Neural cell (in vitro differentiated cells): ENCODE results near the gene GRIP1. TPM values are rescaled to one million over a fixed set of nuclear protein-coding genes. Genes with fewer than 3 reads are reported as not detected.

Source experiments
- H2AFZ ChIP-seq: fragments of 200-600, 300-800 bp; sonication (generic), shearing (Covaris generic); 2 replicates; pipeline ENCODE4 v1.6.0; 2014; ENCODE audit warnings: low read depth, mild to moderate bottlenecking, antibody characterized with exemption, low read length, moderate library complexity
- H3F3A ChIP-seq: fragments of 200-600 bp; shearing (Covaris generic); 2 replicates; pipeline ENCODE4 v1.6.1; 2016; ENCODE audit warnings: mild to moderate bottlenecking, moderate library complexity, mixed read lengths, antibody characterized with exemption, low read length; ENCODE audit not compliant: insufficient read depth, poor library complexity, severe bottlenecking
- H3K27ac ChIP-seq: fragments of 200-600, 300-800 bp; sonication (generic), shearing (Covaris generic); 2 replicates; pipeline ENCODE4 v1.5.1; 2014; ENCODE audit warnings: mild to moderate bottlenecking, low read length, moderate library complexity
- H3K27me3 ChIP-seq: fragments of 300-800, 200-600 bp; sonication (generic), shearing (Covaris generic); 2 replicates; pipeline ENCODE4 v1.6.0; 2014; ENCODE audit warnings: mild to moderate bottlenecking, low read depth, low read length, moderate library complexity; ENCODE audit not compliant: insufficient read depth
- H3K36me3 ChIP-seq: fragments of 300-800, 200-600 bp; sonication (generic), shearing (Covaris generic); 2 replicates; pipeline ENCODE4 v1.5.1; 2014; ENCODE audit warnings: mild to moderate bottlenecking, antibody characterized with exemption, low read length, moderate library complexity; ENCODE audit not compliant: insufficient read depth
- H3K4me2 ChIP-seq: fragments of 300-800, 200-600 bp; sonication (generic), shearing (Covaris generic); 2 replicates; pipeline ENCODE4 v1.6.0; 2014; ENCODE audit warnings: mild to moderate bottlenecking, low read length
- H3K4me3 ChIP-seq: fragments of 300-800, 200-600 bp; sonication (generic), shearing (Covaris generic); 2 replicates; pipeline ENCODE4 v1.5.1; 2014; ENCODE audit warnings: mild to moderate bottlenecking, low read length, moderate library complexity
- H3K79me2 ChIP-seq: fragments of 200-600 bp; shearing (Covaris generic); replicated peaks from 2 replicates; pipeline ENCODE4 v1.6.0; 2014; ENCODE audit warnings: mild to moderate bottlenecking, low read length, moderate library complexity; ENCODE audit not compliant: insufficient read depth
- H3K9ac ChIP-seq: fragments of 300-800, 200-600 bp; sonication (generic), shearing (Covaris generic); 2 replicates; pipeline ENCODE4 v1.6.1; 2016; ENCODE audit warnings: mild to moderate bottlenecking, low read length, mixed read lengths
- H3K9me2 ChIP-seq: fragments of 200-600 bp; shearing (Covaris generic); 2 replicates; pipeline ENCODE4 v1.6.1; 2016; ENCODE audit warnings: mild to moderate bottlenecking, low read length, mixed read lengths; ENCODE audit not compliant: insufficient read depth
- H3K9me3 ChIP-seq: fragments of 200-600, 300-800 bp; sonication (generic), shearing (Covaris generic); 2 replicates; pipeline ENCODE4 v1.6.1; 2016; ENCODE audit warnings: mild to moderate bottlenecking, mixed run types, low read length, moderate library complexity, mixed read lengths
- H4K20me1 ChIP-seq: fragments of 200-600 bp; shearing (Covaris generic); 2 replicates; pipeline ENCODE4 v1.6.1; 2016; ENCODE audit warnings: mild to moderate bottlenecking, mixed run types; ENCODE audit not compliant: insufficient read depth
- EP300 ChIP-seq: fragments of 450-650 bp; conservative IDR thresholded peaks from 2 replicates; pipeline ENCODE4 v1.6.1; 2014; ENCODE audit warnings: antibody characterized with exemption, mild to moderate bottlenecking, moderate library complexity; ENCODE audit not compliant: poor library complexity, severe bottlenecking
- EZH2 ChIP-seq: fragments of 200-600, 300-800 bp; shearing (Covaris generic), sonication (generic); IDR thresholded peaks from 2 replicates; pipeline ENCODE4 v1.6.1; 2014; ENCODE audit warnings: antibody characterized with exemption, low read length, borderline replicate concordance, mild to moderate bottlenecking; ENCODE audit not compliant: insufficient read depth, poor library complexity, severe bottlenecking
- MXI1 ChIP-seq: fragments of 450-650 bp; conservative IDR thresholded peaks from 2 replicates; pipeline ENCODE4 v1.6.1; 2014; ENCODE audit warnings: antibody characterized with exemption, mild to moderate bottlenecking; ENCODE audit not compliant: poor library complexity, severe bottlenecking
- POLR2AphosphoS5 ChIP-seq: IDR thresholded peaks from 2 replicates; pipeline ENCODE4 v1.6.1; 2012
- RAD21 ChIP-seq: fragments of 450-650 bp; conservative IDR thresholded peaks from 2 replicates; pipeline ENCODE4 v1.6.1; 2014; ENCODE audit warnings: antibody characterized with exemption, mild to moderate bottlenecking, moderate library complexity
- REST ChIP-seq: IDR thresholded peaks from 2 replicates; pipeline ENCODE4 v1.6.1; 2012; ENCODE audit warnings: borderline replicate concordance
- SMC3 ChIP-seq: fragments of 450-650 bp; conservative IDR thresholded peaks from 2 replicates; pipeline ENCODE4 v1.6.1; 2014; ENCODE audit warnings: antibody characterized with exemption, mild to moderate bottlenecking, moderate library complexity; ENCODE audit not compliant: poor library complexity
- TAF1 ChIP-seq: IDR thresholded peaks from 2 replicates; pipeline ENCODE4 v1.6.1; 2012; ENCODE audit warnings: low read depth
- polyA plus RNA-seq: library from polyadenylated mRNA; depleted of rRNA; stranded (reverse); fragments of >200 nt; gene quantifications from 2 replicates; pipeline ENCODE4 v1.2.3, GENCODE V29; 2014
- TF ChIP-seq, protein P1 (sequence below): fragments of 450-650 bp; IDR thresholded peaks from 2 replicates; pipeline ENCODE4 v1.5.1; 2014; ENCODE audit warnings: antibody characterized with exemption, mild to moderate bottlenecking, moderate library complexity; ENCODE audit not compliant: poor library complexity, severe bottlenecking

GRIP1 gene
- polyA plus RNA-seq, 1 donor from 2014 or later, result 41.1 TPM

GRCh38 chr12:66495709-66496108, 183.2 kb downstream of the GRIP1 start:
- H3K9me3 ChIP-seq, result no peaks in the 10 kb centered on the region
- H3K79me2 ChIP-seq, result no peaks in the 10 kb centered on the region
- H3K27me3 ChIP-seq, result no peaks in the 10 kb centered on the region
- H3K9me2 ChIP-seq, result no peaks in the 10 kb centered on the region
- no peak overlapping the region for H2AFZ ChIP-seq
- H3K4me3 ChIP-seq, result no peak overlapping the region
- no peaks in the 10 kb centered on the region for H3F3A ChIP-seq
- H3K27ac ChIP-seq, result no peak overlapping the region
- H4K20me1 ChIP-seq, result no peaks in the 10 kb centered on the region
- no peak overlapping the region for H3K9ac ChIP-seq
- TF ChIP-seq MXI1, result no peak
- no peak for TF ChIP-seq REST
- no peak for TF ChIP-seq TAF1
- TF ChIP-seq POLR2AphosphoS5, result no peak
- TF ChIP-seq RAD21, result no peak
- no peak for TF ChIP-seq SMC3
- no peak for TF ChIP-seq EP300
- TF ChIP-seq, protein P1, sequence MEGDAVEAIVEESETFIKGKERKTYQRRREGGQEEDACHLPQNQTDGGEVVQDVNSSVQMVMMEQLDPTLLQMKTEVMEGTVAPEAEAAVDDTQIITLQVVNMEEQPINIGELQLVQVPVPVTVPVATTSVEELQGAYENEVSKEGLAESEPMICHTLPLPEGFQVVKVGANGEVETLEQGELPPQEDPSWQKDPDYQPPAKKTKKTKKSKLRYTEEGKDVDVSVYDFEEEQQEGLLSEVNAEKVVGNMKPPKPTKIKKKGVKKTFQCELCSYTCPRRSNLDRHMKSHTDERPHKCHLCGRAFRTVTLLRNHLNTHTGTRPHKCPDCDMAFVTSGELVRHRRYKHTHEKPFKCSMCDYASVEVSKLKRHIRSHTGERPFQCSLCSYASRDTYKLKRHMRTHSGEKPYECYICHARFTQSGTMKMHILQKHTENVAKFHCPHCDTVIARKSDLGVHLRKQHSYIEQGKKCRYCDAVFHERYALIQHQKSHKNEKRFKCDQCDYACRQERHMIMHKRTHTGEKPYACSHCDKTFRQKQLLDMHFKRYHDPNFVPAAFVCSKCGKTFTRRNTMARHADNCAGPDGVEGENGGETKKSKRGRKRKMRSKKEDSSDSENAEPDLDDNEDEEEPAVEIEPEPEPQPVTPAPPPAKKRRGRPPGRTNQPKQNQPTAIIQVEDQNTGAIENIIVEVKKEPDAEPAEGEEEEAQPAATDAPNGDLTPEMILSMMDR, result no peak
- no peak for TF ChIP-seq EZH2
- H3K36me3 ChIP-seq, result no peaks in the 10 kb centered on the region
- H3K4me2 ChIP-seq, result no peak overlapping the region

DNA sequence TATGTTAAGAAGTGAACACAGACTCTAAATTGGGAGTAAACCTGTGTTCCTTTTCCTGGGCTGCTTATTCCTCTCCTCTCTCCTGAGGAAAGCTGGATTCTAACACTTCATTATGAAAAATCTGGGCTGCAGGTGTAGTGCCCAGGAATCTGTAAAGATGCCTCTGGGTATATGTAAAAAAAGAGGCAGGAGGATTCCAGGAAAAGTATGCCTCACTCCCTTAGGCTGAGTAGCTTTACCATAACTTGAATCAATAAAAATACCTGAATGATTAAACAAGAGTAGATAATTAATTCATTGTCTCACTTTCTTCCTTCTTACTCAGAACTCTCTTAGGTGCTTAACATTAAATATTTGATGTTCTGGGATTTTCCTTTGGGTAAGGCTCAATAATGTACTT, 185.1 kb downstream of the GRIP1 start:
- Histone ChIP-seq H3K27me3 (no peaks in the 10 kb centered on the region), H3K4me2 (no peak overlapping the region), H3K79me2 (no peaks in the 10 kb centered on the region), H3K9me3 (no peaks in the 10 kb centered on the region), H3K9ac (no peak overlapping the region), H4K20me1 (no peaks in the 10 kb centered on the region), H3K36me3 (no peaks in the 10 kb centered on the region), H3K27ac (no peak overlapping the region), H2AFZ (no peak overlapping the region), H3F3A (no peaks in the 10 kb centered on the region), H3K9me2 (no peaks in the 10 kb centered on the region), H3K4me3 (no peak overlapping the region)
- TF ChIP-seq EZH2 (no peak), REST (no peak), POLR2AphosphoS5 (no peak), TAF1 (no peak), EP300 (no peak)
- TF ChIP-seq, protein P1, result no peak
